ENCODE results near the gene RASL12.

Gene RASL12

GRCh38 chr15:65059931-65060596 lies 7.7 kb downstream of the RASL12 start:
- H3K4me3 ChIP-seq (ENCODE audit: control insufficient read depth, low read depth, low read length), result no peak overlapping the region
- no peak for TF ChIP-seq CTCF (IDR thresholded peaks at IDR 0.05; ENCODE audit: control insufficient read depth, insufficient read depth, low read depth, low read length, missing control alignments)

GRCh38 chr15:65059369-65059750 lies 8.4 kb downstream of the RASL12 start:
- no peak for TF ChIP-seq CTCF (IDR thresholded peaks at IDR 0.05; ENCODE audit: control insufficient read depth, insufficient read depth, low read depth, low read length, missing control alignments)
- no peak for DNase-seq (ENCODE audit: low read depth)
- no peak overlapping the region for H3K4me3 ChIP-seq (ENCODE audit: control insufficient read depth, low read depth, low read length)

More at GRCh38 chr15:65059931-65060596, 7.7 kb downstream of the RASL12 start:
- DNase-seq (ENCODE audit: low read depth), result no peak

GRCh38 chr15:65058394-65059368 lies 9.1 kb downstream of the RASL12 start:
- TF ChIP-seq CTCF (IDR thresholded peaks at IDR 0.05; ENCODE audit: control insufficient read depth, insufficient read depth, low read depth, low read length, missing control alignments), result no peak
- DNase-seq (ENCODE audit: low read depth), result no peak

GRCh38 chr15:65057549-65057940 lies 10.2 kb downstream of the RASL12 start:
- DNase-seq (ENCODE audit: low read depth), result no peak
- no peak overlapping the region for H3K4me3 ChIP-seq (ENCODE audit: control insufficient read depth, low read depth, low read length)
- no peak for TF ChIP-seq CTCF (IDR thresholded peaks at IDR 0.05; ENCODE audit: control insufficient read depth, insufficient read depth, low read depth, low read length, missing control alignments)

More at GRCh38 chr15:65058394-65059368, 9.1 kb downstream of the RASL12 start:
- no peak overlapping the region for H3K4me3 ChIP-seq (ENCODE audit: control insufficient read depth, low read depth, low read length)

- no peak overlapping the region for H3K4me3 ChIP-seq (ENCODE audit: control insufficient read depth, low read depth, low read length)
- TF ChIP-seq CTCF (IDR thresholded peaks at IDR 0.05; ENCODE audit: control insufficient read depth, insufficient read depth, low read depth, low read length, missing control alignments), result no peak
- no peak for DNase-seq (ENCODE audit: low read depth)
These were observed 10.8 kb downstream of the RASL12 start for GRCh38 chr15:65056868-65057548.

- DNase-seq (ENCODE audit: low read depth), result no peak
- TF ChIP-seq CTCF (IDR thresholded peaks at IDR 0.05; ENCODE audit: control insufficient read depth, insufficient read depth, low read depth, low read length, missing control alignments), result no peak
- no peak overlapping the region for H3K4me3 ChIP-seq (ENCODE audit: control insufficient read depth, low read depth, low read length)
These were observed 11.7 kb downstream of the RASL12 start for GRCh38 chr15:65056106-65056505.

Data from AG09309 (cell line).